Vagina (tissue), 2 donors: ENCODE data around the gene SDHB. TPM values are rescaled to one million over a fixed set of nuclear protein-coding genes. Genes with fewer than 3 reads are reported as not detected.

ENCODE experiments used
- DNase-seq, 2 donors: peaks; one replicate each; pipeline ENCODE4 v3.0.0-alpha.2; 2017; ENCODE audit errors: extremely low spot score in 2 of 2
- H3K27ac ChIP-seq: fragments of 200-600 bp; sonication (generic); one replicate; pipeline ENCODE4 v1.5.1; 2019
- H3K27me3 ChIP-seq: fragments of 200-600 bp; sonication (generic); one replicate; pipeline ENCODE4 v1.5.1; 2019
- H3K36me3 ChIP-seq, 2 donors: fragments of 200-600 bp; sonication (generic); one replicate each; pipeline ENCODE4 v1.5.1; 2017 to 2019
- H3K4me1 ChIP-seq: fragments of 200-600 bp; sonication (generic); one replicate; pipeline ENCODE4 v1.5.1; 2019
- H3K4me3 ChIP-seq, 2 donors: fragments of 200-600 bp; sonication (generic); 1 replicate in 1 of 2; 2 replicates in 1 of 2; pipeline ENCODE4 v1.5.1; 2016 to 2019
- H3K9me3 ChIP-seq: fragments of 200-600 bp; sonication (generic); one replicate; pipeline ENCODE4 v1.5.1; 2019
- POLR2A ChIP-seq, 2 donors: fragments of 450-650 bp; IDR thresholded peaks; one replicate each; pipeline ENCODE4 v1.6.1; 2017; ENCODE audit warnings: antibody characterized with exemption in 2 of 2, mild to moderate bottlenecking in 2 of 2, moderate library complexity in 2 of 2
- POLR2AphosphoS5 ChIP-seq, 2 donors: sonication (generic); formaldehyde crosslinking; IDR thresholded peaks; one replicate each; pipeline ENCODE4 v1.9.0; 2017; ENCODE audit warnings: antibody characterized with exemption in 2 of 2, mild to moderate bottlenecking in 2 of 2, low read depth in 1 of 2; ENCODE audit not compliant: insufficient read depth in 1 of 2
- intact Hi-C: fragments of 100-400 bp; cut with DNase I; formaldehyde crosslinking; loops from one replicate; pipeline ENCODE4 v1.15.1; 2023
- total RNA-seq: library from RNA; depleted of rRNA; stranded (reverse); fragments of >200 nt; gene quantifications from one replicate; pipeline ENCODE4 v1.2.3, GENCODE V29; 2016
- TF ChIP-seq, protein P1 (sequence below), 3 experiments: fragments of 450-650 bp in 2 of 3; fragments of 200-600 bp in 1 of 3; sonication (generic) in 1 of 3; IDR thresholded peaks; one replicate each; pipeline ENCODE4 v1.5.1; 2017 to 2019; ENCODE audit warnings: antibody characterized with exemption in 3 of 3, mild to moderate bottlenecking in 2 of 3, moderate library complexity in 2 of 3

SDHB gene
- total RNA-seq, 1 donor from 2014 or later, result 96.5 TPM

GRCh38 chr1:17020502-17020901 is 33.3 kb downstream of the SDHB start:
- H3K27me3 ChIP-seq, result no peaks in the 10 kb centered on the region
- no peak overlapping the region for H3K4me3 ChIP-seq
- H3K4me1 ChIP-seq, result no peaks in the 10 kb centered on the region
- TF ChIP-seq, protein P1, sequence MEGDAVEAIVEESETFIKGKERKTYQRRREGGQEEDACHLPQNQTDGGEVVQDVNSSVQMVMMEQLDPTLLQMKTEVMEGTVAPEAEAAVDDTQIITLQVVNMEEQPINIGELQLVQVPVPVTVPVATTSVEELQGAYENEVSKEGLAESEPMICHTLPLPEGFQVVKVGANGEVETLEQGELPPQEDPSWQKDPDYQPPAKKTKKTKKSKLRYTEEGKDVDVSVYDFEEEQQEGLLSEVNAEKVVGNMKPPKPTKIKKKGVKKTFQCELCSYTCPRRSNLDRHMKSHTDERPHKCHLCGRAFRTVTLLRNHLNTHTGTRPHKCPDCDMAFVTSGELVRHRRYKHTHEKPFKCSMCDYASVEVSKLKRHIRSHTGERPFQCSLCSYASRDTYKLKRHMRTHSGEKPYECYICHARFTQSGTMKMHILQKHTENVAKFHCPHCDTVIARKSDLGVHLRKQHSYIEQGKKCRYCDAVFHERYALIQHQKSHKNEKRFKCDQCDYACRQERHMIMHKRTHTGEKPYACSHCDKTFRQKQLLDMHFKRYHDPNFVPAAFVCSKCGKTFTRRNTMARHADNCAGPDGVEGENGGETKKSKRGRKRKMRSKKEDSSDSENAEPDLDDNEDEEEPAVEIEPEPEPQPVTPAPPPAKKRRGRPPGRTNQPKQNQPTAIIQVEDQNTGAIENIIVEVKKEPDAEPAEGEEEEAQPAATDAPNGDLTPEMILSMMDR (IDR thresholded peaks at IDR 0.05), result no peak
- no peak for TF ChIP-seq POLR2A (IDR thresholded peaks at IDR 0.05)
- TF ChIP-seq POLR2AphosphoS5 (IDR thresholded peaks at IDR 0.05; ENCODE audit: insufficient read depth in 1 of 2, low read depth in 1 of 2), result no peak
- no peaks in the 10 kb centered on the region for H3K9me3 ChIP-seq
- H3K27ac ChIP-seq, result no peak overlapping the region
- peaks cover 4 to 73% of the 10 kb centered on the region in 2 donors for H3K36me3 ChIP-seq
- intact Hi-C loops, result no loop called here
- DNase-seq, result no peak

- H3K9me3 ChIP-seq, result no peaks in the 10 kb centered on the region
- no peak for DNase-seq
- H3K27me3 ChIP-seq, result no peaks in the 10 kb centered on the region
- TF ChIP-seq, protein P1 (IDR thresholded peaks at IDR 0.05), result no peak
- no peak for TF ChIP-seq POLR2A (IDR thresholded peaks at IDR 0.05)
- TF ChIP-seq POLR2AphosphoS5 (IDR thresholded peaks at IDR 0.05; ENCODE audit: insufficient read depth in 1 of 2, low read depth in 1 of 2), result no peak
- intact Hi-C loops, result no loop called here
- no peaks in the 10 kb centered on the region for H3K4me1 ChIP-seq
- no peak overlapping the region for H3K4me3 ChIP-seq
- H3K27ac ChIP-seq, result no peak overlapping the region
- peaks cover 4 to 58% of the 10 kb centered on the region in 2 donors for H3K36me3 ChIP-seq
These were observed 35.0 kb downstream of the SDHB start for GRCh38 chr1:17018849-17019248.

- H3K36me3 ChIP-seq, result peaks cover 0 to 44% of the 10 kb centered on the region in 2 donors
- DNase-seq, result no peak
These were observed 36.4 kb downstream of the SDHB start for GRCh38 chr1:17017435-17017834.

GRCh38 chr1:17016317-17016661 is 37.5 kb downstream of the SDHB start:
- TF ChIP-seq POLR2A (IDR thresholded peaks at IDR 0.05) (no peak), POLR2AphosphoS5 (IDR thresholded peaks at IDR 0.05; ENCODE audit: insufficient read depth in 1 of 2, low read depth in 1 of 2) (no peak)
- TF ChIP-seq, protein P1 (IDR thresholded peaks at IDR 0.05), result no peak

More at GRCh38 chr1:17017435-17017834, 36.4 kb downstream of the SDHB start:
- Histone ChIP-seq H3K9me3 (no peaks in the 10 kb centered on the region), H3K4me3 (no peak overlapping the region), H3K27ac (no peak overlapping the region), H3K27me3 (no peaks in the 10 kb centered on the region), H3K4me1 (peaks cover under 1% of the 10 kb centered on the region)
- TF ChIP-seq POLR2A (IDR thresholded peaks at IDR 0.05) (no peak), POLR2AphosphoS5 (IDR thresholded peaks at IDR 0.05; ENCODE audit: insufficient read depth in 1 of 2, low read depth in 1 of 2) (no peak)
- TF ChIP-seq, protein P1 (IDR thresholded peaks at IDR 0.05), result no peak
- intact Hi-C loops, result no loop called here

GRCh38 chr1:17014671-17015567 is 38.9 kb downstream of the SDHB start:
- H3K36me3 ChIP-seq, result peaks cover 0 to 20% of the 10 kb centered on the region in 2 donors
- H3K4me3 ChIP-seq, result no peak overlapping the region
- intact Hi-C loops, result no loop called here
- no peak for DNase-seq
- TF ChIP-seq POLR2AphosphoS5 (IDR thresholded peaks at IDR 0.05; ENCODE audit: insufficient read depth in 1 of 2, low read depth in 1 of 2), result no peak
- TF ChIP-seq, protein P1 (IDR thresholded peaks at IDR 0.05), result no peak
- TF ChIP-seq POLR2A (IDR thresholded peaks at IDR 0.05), result no peak
- H3K27ac ChIP-seq, result no peak overlapping the region
- no peaks in the 10 kb centered on the region for H3K27me3 ChIP-seq
- H3K9me3 ChIP-seq, result no peaks in the 10 kb centered on the region
- peaks cover 21% of the 10 kb centered on the region for H3K4me1 ChIP-seq

More at GRCh38 chr1:17016317-17016661, 37.5 kb downstream of the SDHB start:
- Histone ChIP-seq H3K4me1 (peaks cover 7% of the 10 kb centered on the region), H3K4me3 (no peak overlapping the region), H3K36me3 (peaks cover 0 to 34% of the 10 kb centered on the region in 2 donors), H3K9me3 (no peaks in the 10 kb centered on the region), H3K27ac (no peak overlapping the region), H3K27me3 (no peaks in the 10 kb centered on the region)
- DNase-seq, result no peak
- intact Hi-C loops, result no loop called here
